Vagina (tissue), 2 donors: ENCODE results near the gene SPTBN4. TPM values are rescaled to one million over a fixed set of nuclear protein-coding genes. Genes with fewer than 3 reads are reported as not detected.
A peak's percentile ranks its signal among the peaks of the same experiment; 100 is the strongest.

Experiments used
- DNase-seq, 2 donors: peaks; one replicate each; pipeline ENCODE4 v3.0.0-alpha.2; 2017; ENCODE audit errors: extremely low spot score in 2 of 2
- H3K27ac ChIP-seq: fragments of 200-600 bp; sonication (generic); one replicate; pipeline ENCODE4 v1.5.1; 2019
- H3K27me3 ChIP-seq: fragments of 200-600 bp; sonication (generic); one replicate; pipeline ENCODE4 v1.5.1; 2019
- H3K36me3 ChIP-seq, 2 donors: fragments of 200-600 bp; sonication (generic); one replicate each; pipeline ENCODE4 v1.5.1; 2017 to 2019
- H3K4me1 ChIP-seq: fragments of 200-600 bp; sonication (generic); one replicate; pipeline ENCODE4 v1.5.1; 2019
- H3K4me3 ChIP-seq, 2 donors: fragments of 200-600 bp; sonication (generic); 1 replicate in 1 of 2; 2 replicates in 1 of 2; pipeline ENCODE4 v1.5.1; 2016 to 2019
- H3K9me3 ChIP-seq: fragments of 200-600 bp; sonication (generic); one replicate; pipeline ENCODE4 v1.5.1; 2019
- POLR2A ChIP-seq, 2 donors: fragments of 450-650 bp; IDR thresholded peaks; one replicate each; pipeline ENCODE4 v1.6.1; 2017; ENCODE audit warnings: antibody characterized with exemption in 2 of 2, mild to moderate bottlenecking in 2 of 2, moderate library complexity in 2 of 2
- POLR2AphosphoS5 ChIP-seq, 2 donors: sonication (generic); formaldehyde crosslinking; IDR thresholded peaks; one replicate each; pipeline ENCODE4 v1.9.0; 2017; ENCODE audit warnings: antibody characterized with exemption in 2 of 2, mild to moderate bottlenecking in 2 of 2, low read depth in 1 of 2; ENCODE audit not compliant: insufficient read depth in 1 of 2
- intact Hi-C: fragments of 100-400 bp; cut with DNase I; formaldehyde crosslinking; loops from one replicate; pipeline ENCODE4 v1.15.1; 2023
- total RNA-seq: library from RNA; depleted of rRNA; stranded (reverse); fragments of >200 nt; gene quantifications from one replicate; pipeline ENCODE4 v1.2.3, GENCODE V29; 2016
- TF ChIP-seq, protein P1 (sequence below), 3 experiments: fragments of 450-650 bp in 2 of 3; fragments of 200-600 bp in 1 of 3; sonication (generic) in 1 of 3; IDR thresholded peaks; one replicate each; pipeline ENCODE4 v1.5.1; 2017 to 2019; ENCODE audit warnings: antibody characterized with exemption in 3 of 3, mild to moderate bottlenecking in 2 of 3, moderate library complexity in 2 of 3

Gene SPTBN4
- total RNA-seq, 1 donor from 2014 or later, result 1.7 TPM

DNA sequence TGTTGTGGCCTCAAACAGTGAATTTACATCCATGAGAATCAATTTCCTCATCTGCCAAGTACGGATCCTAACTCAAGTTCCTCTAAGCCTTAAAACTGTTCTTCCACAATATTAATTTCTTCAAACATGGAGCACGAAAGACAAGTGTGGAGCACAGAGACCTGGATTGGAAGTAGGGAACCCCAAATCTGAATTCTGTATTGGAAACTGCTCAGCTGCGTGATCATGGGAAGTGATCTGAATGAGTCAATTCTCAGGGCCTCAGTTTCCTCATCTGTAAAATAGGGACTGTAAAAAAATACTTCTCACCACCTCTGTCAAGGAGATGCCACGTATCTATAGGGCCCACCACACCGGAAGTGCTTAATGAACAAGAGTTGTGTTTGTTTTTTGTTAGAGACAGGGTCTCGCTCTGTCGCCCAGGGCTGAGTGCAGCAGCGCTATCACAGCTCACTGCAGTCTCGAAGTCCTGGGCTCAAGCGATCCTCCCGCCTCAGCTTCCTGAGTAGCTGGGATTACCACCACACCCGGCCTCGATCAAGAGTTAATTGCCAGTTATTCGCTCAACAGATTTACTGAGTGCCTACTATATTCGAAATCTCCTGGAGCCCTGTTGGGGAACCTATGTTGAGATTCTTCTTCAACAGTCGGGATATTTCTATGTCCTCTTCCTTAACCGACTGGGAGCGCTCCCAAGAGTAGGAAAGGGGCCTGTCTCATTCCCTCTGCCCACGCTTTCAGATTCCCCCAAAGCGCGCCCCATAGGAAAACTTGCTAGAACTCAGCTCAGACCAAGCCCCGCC lies 24.3 kb upstream of the SPTBN4 start:
- Histone ChIP-seq H3K27me3 (no peaks in the 10 kb centered on the region), H3K27ac (peak overlapping the region; percentile 99), H3K9me3 (no peaks in the 10 kb centered on the region), H3K36me3 (peaks cover 0 to 24% of the 10 kb centered on the region in 2 donors), H3K4me1 (peaks cover 34% of the 10 kb centered on the region), H3K4me3 (peak overlapping the region; percentile 77 to 94)
- intact Hi-C loops, result loop anchor here (2.0 kb wide), 1 partner anchor 22 kb away; no protein-coding TSS in a partner anchor
- DNase-seq, result peak in 1 of 2 donors; percentile 91
- TF ChIP-seq, protein P1, sequence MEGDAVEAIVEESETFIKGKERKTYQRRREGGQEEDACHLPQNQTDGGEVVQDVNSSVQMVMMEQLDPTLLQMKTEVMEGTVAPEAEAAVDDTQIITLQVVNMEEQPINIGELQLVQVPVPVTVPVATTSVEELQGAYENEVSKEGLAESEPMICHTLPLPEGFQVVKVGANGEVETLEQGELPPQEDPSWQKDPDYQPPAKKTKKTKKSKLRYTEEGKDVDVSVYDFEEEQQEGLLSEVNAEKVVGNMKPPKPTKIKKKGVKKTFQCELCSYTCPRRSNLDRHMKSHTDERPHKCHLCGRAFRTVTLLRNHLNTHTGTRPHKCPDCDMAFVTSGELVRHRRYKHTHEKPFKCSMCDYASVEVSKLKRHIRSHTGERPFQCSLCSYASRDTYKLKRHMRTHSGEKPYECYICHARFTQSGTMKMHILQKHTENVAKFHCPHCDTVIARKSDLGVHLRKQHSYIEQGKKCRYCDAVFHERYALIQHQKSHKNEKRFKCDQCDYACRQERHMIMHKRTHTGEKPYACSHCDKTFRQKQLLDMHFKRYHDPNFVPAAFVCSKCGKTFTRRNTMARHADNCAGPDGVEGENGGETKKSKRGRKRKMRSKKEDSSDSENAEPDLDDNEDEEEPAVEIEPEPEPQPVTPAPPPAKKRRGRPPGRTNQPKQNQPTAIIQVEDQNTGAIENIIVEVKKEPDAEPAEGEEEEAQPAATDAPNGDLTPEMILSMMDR (IDR thresholded peaks at IDR 0.05), result no peak
- TF ChIP-seq POLR2A (IDR thresholded peaks at IDR 0.05), result no peak
- no peak for TF ChIP-seq POLR2AphosphoS5 (IDR thresholded peaks at IDR 0.05; ENCODE audit: insufficient read depth in 1 of 2, low read depth in 1 of 2)

DNA sequence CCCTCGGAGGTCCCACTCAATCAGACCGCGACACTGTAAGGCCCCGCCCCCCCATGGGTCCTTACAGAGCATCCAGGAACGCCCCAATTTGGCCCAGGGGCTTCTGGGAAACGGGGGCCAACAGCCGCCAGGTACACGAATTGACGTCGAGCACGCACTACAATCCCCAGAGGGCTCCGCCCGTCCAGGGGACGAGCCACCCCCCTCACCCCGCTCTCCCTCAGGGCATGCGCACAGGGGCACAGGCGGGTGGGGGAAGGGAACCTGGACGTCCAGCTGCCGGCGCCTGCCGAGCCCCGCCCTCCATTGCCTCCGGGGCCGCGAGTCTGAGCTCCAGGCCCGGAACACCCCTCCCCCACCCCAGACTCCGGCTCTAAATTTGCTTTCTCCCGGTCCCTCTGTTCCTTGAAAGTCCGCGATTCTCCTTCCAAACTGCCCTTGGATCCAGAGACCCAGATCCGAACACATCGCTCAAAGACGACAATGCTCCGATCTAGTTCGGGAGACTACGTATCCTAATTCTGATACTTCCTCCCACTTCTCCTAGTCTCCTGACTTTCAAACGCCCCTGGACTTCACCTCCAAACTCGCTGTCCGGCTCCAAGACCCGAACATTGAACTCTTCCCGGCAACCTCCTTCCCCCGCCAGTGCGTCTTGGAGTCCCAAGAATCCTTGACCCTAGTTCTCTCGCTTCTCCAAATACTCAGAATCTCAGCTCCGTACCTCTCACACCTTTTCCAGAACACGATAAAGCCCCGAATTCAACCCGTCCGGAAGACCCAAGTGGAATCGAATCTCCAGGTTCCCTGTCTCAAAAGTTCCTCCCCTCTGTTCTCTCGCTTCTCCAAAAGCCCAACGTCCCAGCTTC lies 23.4 kb upstream of the SPTBN4 start:
- TF ChIP-seq POLR2A (IDR thresholded peaks at IDR 0.05) (peak in 1 of 2 donors; percentile 68), POLR2AphosphoS5 (IDR thresholded peaks at IDR 0.05; ENCODE audit: insufficient read depth in 1 of 2, low read depth in 1 of 2) (peak; percentile 95 to 100)
- TF ChIP-seq, protein P1 (IDR thresholded peaks at IDR 0.05), result no peak
- Histone ChIP-seq H3K27me3 (no peaks in the 10 kb centered on the region), H3K4me1 (peaks cover 34% of the 10 kb centered on the region), H3K4me3 (peak overlapping the region; percentile 77 to 94), H3K36me3 (peaks cover 0 to 32% of the 10 kb centered on the region in 2 donors), H3K27ac (peak overlapping the region; percentile 99), H3K9me3 (no peaks in the 10 kb centered on the region)
- DNase-seq, result peak in 1 of 2 donors; percentile 100
- intact Hi-C loops, result loop anchor here (2.0 kb wide), 1 partner anchor 23 kb away; no protein-coding TSS in a partner anchor

DNA sequence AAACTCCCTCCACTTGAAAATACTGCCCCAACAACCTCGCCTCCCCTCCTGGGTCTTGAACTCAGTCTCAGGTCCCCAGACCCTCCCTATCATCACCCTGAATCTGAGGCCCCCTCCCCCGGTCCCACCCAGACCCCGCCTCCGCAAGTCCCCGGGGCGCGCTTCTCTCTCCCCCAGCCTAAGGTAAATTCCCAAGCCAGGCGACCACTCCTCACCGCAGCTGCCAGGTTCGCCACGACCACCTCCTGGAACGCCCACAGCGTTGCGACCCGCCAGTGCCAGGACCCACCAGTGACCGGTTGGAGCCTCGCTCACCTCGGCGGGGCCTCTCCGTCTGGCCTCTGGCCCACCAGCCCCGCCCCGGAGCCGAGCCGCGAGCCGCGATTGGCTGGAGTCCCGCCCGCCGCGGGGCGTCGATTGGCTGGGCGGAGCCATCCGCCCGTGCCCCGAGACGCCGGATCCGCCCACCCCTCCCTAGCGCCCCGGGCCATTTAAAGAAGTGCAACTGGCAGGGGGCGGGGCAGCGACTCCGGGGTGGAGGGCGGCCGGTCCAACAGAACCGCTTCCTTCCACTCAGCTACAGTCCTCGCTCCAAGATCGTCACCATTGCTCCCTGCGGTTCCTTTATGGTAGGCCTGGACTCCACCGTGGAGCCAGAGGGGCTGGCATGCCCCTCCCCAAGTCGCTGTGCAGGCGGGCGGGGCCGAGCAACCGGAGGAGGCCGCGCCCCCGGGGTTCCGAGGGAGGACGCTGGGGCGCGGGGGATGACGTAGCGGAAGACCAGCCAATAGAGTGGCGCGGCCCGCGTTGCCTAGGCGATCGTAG lies 22.6 kb upstream of the SPTBN4 start, which contains the start of gene SERTAD3:
TSS of gene SERTAD3 (minus strand) at position 336 of the 825 bp plus-strand sequence. CDS start 2,255 bp downstream, outside the sequence.
- intact Hi-C loops, result loop anchor here (2.0 kb wide), 1 partner anchor 23 kb away; no protein-coding TSS in a partner anchor
- H3K4me1 ChIP-seq, result peaks cover 34% of the 10 kb centered on the region
- H3K36me3 ChIP-seq, result peaks cover 0 to 35% of the 10 kb centered on the region in 2 donors
- peak within 1 kb of the TSS; percentile 99 for H3K27ac ChIP-seq
- H3K4me3 ChIP-seq, result peak within 1 kb of the TSS; percentile 77 to 94
- peak in 1 of 2 donors; percentile 98 for DNase-seq
- no peaks in the 10 kb centered on the region for H3K9me3 ChIP-seq
- TF ChIP-seq POLR2A (IDR thresholded peaks at IDR 0.05) (peak; percentile 30 to 98), POLR2AphosphoS5 (IDR thresholded peaks at IDR 0.05; ENCODE audit: insufficient read depth in 1 of 2, low read depth in 1 of 2) (peak; percentile 82 to 97)
- TF ChIP-seq, protein P1 (IDR thresholded peaks at IDR 0.05), result no peak
- H3K27me3 ChIP-seq, result no peaks in the 10 kb centered on the region

DNA sequence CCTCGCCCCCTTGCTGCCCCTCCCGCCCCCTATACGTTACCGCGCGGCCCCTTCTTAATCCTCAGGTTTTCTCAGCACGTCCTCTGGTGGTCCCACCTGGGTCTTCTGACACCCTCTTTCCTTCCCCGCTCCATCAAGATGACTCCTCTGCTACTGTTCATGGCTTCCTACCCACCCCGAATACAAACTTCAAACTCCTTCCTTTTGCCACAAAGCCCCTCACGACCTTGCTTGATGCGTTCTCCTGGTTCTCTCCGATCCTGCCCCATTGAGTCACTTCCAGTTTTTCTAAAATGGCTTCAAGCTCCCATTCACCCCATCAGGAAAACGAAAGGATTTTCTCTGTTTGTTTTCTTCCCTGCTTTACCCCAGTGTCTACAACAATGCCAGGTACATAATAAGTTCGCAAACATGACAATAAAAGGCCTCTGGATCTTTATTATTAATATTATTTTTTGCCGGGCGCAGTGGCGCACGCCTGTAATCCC lies 21.9 kb upstream of the SPTBN4 start:
- H3K27me3 ChIP-seq, result no peaks in the 10 kb centered on the region
- peaks cover 0 to 35% of the 10 kb centered on the region in 2 donors for H3K36me3 ChIP-seq
- TF ChIP-seq POLR2A (IDR thresholded peaks at IDR 0.05) (no peak), POLR2AphosphoS5 (IDR thresholded peaks at IDR 0.05; ENCODE audit: insufficient read depth in 1 of 2, low read depth in 1 of 2) (no peak)
- TF ChIP-seq, protein P1 (IDR thresholded peaks at IDR 0.05), result no peak
- peaks cover 34% of the 10 kb centered on the region for H3K4me1 ChIP-seq
- H3K27ac ChIP-seq, result peak overlapping the region; percentile 99
- H3K9me3 ChIP-seq, result no peaks in the 10 kb centered on the region
- intact Hi-C loops, result no loop called here
- H3K4me3 ChIP-seq, result peak overlapping the region; percentile 77 to 94
- DNase-seq, result no peak
